ENCODE results near the gene PDCD4.

Gene PDCD4

DNA sequence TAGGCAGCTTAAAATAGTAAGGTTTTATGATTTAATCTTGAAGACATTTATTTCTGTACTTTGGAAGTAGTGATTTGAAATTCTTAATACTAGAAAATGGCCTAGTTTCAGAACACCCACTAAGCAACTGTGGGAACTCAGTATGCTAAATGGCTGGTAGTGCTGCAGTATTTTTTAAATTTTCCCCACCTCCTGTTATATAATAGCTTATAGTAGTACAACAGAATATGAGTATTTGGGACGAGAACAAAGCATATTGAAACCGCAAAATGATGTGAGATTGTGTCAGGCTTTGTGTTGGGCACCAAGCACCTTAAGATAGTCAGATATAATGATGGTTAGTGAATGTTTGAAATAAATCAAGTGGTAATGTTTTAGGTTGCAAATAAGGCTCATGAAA is 55.7 kb downstream of the PDCD4 start:
- no peak for DNase-seq

DNA sequence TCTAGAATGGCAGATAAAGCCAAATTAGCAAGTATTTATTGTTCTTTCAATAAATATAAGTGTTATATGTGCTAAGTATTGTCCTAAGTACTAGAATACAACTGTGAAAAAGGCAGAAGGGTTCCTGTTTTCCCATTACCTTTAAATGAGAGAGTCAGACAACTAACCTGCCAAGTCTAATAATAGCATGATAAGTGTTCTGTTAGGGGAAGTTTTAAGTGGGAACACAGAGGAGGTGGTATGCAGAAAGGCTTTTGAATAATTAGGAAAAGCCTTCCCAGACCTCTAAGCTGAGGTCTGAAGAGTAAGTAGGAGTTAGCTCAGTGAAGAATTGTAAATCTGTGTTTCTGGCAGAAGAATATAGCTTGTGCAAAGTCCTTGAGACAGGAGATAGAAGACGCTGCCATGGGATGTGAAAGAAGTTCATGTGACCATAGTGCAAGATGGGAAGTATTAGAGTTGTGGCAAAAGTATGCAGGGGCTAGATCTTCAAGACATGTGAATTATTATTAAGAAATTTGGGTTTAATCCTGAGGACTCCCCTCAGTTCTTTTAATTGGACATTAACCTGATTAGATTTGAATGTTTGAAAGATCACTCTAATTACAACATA is 60.1 kb downstream of the PDCD4 start:
- DNase-seq, result no peak

GRCh38 chr10:110932505-110933180 is 60.9 kb downstream of the PDCD4 start:
- no peak for DNase-seq

GRCh38 chr10:110936757-110937156 is 65.0 kb downstream of the PDCD4 start:
- no peak for DNase-seq

DNA sequence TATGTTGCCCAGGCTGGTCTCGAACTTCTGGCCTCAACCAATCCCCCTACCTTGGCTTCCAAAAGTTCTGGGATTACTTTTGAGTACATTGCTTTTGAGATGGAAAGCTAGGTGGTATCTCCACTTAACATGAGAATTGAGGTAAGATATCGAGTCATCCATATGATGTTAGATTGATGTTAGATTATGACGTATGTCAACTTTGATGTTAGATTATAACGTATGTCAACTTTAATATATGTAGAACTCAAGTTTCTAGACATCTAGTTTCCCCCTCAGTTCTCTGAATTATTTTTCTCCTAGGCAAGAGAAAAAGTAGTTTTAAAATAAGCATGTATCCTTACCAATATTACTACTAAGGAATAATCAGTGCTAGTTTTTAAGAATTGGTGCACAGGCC is 67.7 kb downstream of the PDCD4 start:
- no peak for DNase-seq

- peak in 1 of 2 experiments; percentile 23 for DNase-seq
Observed at GRCh38 chr10:110944792-110945396, 73.2 kb downstream of the PDCD4 start.

DNA sequence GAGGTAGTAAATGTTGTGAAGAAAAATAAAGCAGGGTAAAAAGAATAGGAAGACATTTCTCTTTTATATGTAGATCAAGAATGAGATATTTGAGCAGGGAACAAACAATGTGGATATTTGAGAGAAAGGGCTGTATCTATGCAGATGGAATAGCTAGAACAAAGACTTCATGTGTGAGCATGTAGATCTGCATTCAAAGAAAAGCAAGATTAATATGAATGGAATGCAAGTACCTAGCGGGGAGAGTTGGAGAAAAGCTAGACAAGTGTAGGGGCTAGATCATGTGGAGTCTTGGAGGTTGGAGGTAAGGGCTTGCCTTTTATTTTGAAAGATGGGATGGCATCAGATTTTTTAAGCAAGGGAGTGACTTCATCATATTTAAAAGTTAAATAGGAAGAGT is 74.8 kb downstream of the PDCD4 start:
- no peak for DNase-seq

DNA sequence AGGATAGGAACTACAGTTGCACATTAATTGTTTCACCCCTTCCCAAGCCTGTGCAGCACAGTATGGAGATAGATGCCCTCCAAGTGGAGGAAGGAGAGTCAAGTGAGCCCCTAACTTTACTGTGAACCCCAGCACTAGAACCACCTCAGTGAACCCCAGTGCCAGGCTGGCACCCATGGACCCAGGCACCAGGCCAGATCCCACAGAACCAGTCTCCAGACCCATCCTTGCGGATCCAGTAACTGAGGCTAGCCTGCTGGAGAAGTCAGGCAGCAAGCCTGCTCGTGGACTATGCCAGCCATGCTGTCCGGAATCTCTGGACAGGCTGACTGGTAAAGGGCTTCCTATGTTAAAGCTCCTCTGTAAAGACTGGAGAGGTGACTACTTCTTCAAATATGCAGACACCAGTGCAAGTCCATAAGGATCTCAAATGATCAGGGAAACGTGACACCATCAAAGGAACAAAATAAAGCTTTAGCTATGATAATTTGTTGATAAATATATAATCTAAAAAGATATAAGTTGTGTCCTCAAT is 75.4 kb downstream of the PDCD4 start:
- no peak for DNase-seq

All from NCI-H526 (cell line).